K562 (cell line): Measurements from ENCODE around the gene MRPL54. TPM values are rescaled to one million over a fixed set of nuclear protein-coding genes. Genes with fewer than 3 reads are reported as not detected.

ENCODE experiments used
- ATAC-seq: fragments of 200-7000 bp; cut with Tn5 transposase; 3 replicates; pipeline ENCODE4 v1.9.1; 2020; ENCODE audit warnings: moderate library complexity
- BruUV-seq: library from RNA; stranded (reverse); fragments of 400-500 nt; replicated peaks from 2 replicates; lab custom pipeline; 2021; lab: Mats Ljungman, UMichigan
- CTCF ChIA-PET: fragments of 300-600 bp; formaldehyde crosslinking; extraction: SDS; loops from one replicate; lab custom pipeline; 2021; ENCODE audit warnings: low intra/inter-chr PET ratio; lab: Yijun Ruan, JAX
- POLR2A ChIA-PET: fragments of 300-600, 350-650 bp; sonication (Branson Sonifier 250); formaldehyde crosslinking; extraction: SDS; loops from one replicate; lab custom pipeline; 2021; ENCODE audit warnings: antibody characterized with exemption, inconsistent platforms; lab: Yijun Ruan, JAX
- DNase-seq, 4 experiments: peaks; one replicate each; pipeline versions ENCODE4 v3.0.0 to v3.0.0-alpha.2; 2011 to 2018; ENCODE audit warnings: low spot score in 3 of 4, mixed read lengths in 3 of 4; ENCODE audit errors: extremely low read depth in 1 of 4
- FAIRE-seq: peaks from 2 replicates; lab custom pipeline; 2011; peaks lifted over from hg19 to GRCh38; lab: Jason Lieb, UNC
- H2AFZ ChIP-seq: 2 replicates; pipeline ENCODE4 v1.6.0; 2011; ENCODE audit warnings: low read depth, low read length, control low read depth, inconsistent platforms
- H3K27ac ChIP-seq: fragments of 200-600 bp; 3 replicates; pipeline ENCODE4 v1.8.0; 2011; ENCODE audit warnings: low read depth, mild to moderate bottlenecking, control low read depth, inconsistent platforms, low read length, moderate library complexity, mixed read lengths; ENCODE audit errors: extremely low read depth
- H3K27me3 ChIP-seq, 2 experiments: fragments of 300-600 bp in 1 of 2; 2 replicates in 1 of 2; 3 replicates in 1 of 2; pipeline versions ENCODE4 v1.6.0 to v1.8.0; 2011; ENCODE audit warnings: inconsistent platforms in 2 of 2, low read length in 2 of 2, mild to moderate bottlenecking in 1 of 2, mixed read lengths in 1 of 2, moderate library complexity in 1 of 2; ENCODE audit not compliant: control insufficient read depth in 2 of 2, insufficient read depth in 2 of 2
- H3K36me3 ChIP-seq: fragments of 300-600 bp; 3 replicates; pipeline ENCODE4 v1.8.0; 2011; ENCODE audit warnings: mild to moderate bottlenecking, low read length, inconsistent platforms; ENCODE audit not compliant: control insufficient read depth, insufficient read depth
- H3K4me1 ChIP-seq, 2 experiments: fragments of 200-600 bp in 1 of 2; replicated peaks in 1 of 2; 2 replicates in 1 of 2; 3 replicates in 1 of 2; pipeline versions ENCODE4 v1.5.1 to v1.8.0; 2011; ENCODE audit warnings: inconsistent platforms in 2 of 2, low read length in 2 of 2, mild to moderate bottlenecking in 1 of 2, mixed read lengths in 1 of 2, moderate library complexity in 1 of 2; ENCODE audit not compliant: control insufficient read depth in 2 of 2, insufficient read depth in 2 of 2
- H3K4me2 ChIP-seq: 2 replicates; pipeline ENCODE4 v1.6.1; 2011; ENCODE audit warnings: low read length, control low read depth, inconsistent platforms, mixed read lengths; ENCODE audit not compliant: insufficient read depth
- H3K4me3 ChIP-seq: fragments of 200-600 bp; sonication (generic), shearing (Covaris generic); 2 replicates; pipeline ENCODE4 v1.5.1; 2016; ENCODE audit warnings: control low read depth, inconsistent platforms
- H3K79me2 ChIP-seq: fragments of 200-600 bp; 3 replicates; pipeline ENCODE4 v1.8.0; 2011; ENCODE audit warnings: low read length, inconsistent platforms; ENCODE audit not compliant: control insufficient read depth, insufficient read depth
- H3K9ac ChIP-seq, 2 experiments: 2 replicates each; pipeline versions ENCODE4 v1.6.0 to v1.6.1; 2011; ENCODE audit warnings: low read depth in 2 of 2, low read length in 2 of 2, control low read depth in 1 of 2, inconsistent platforms in 1 of 2, mild to moderate bottlenecking in 1 of 2, mixed read lengths in 1 of 2; ENCODE audit not compliant: insufficient read depth in 1 of 2
- H3K9me1 ChIP-seq: one replicate; pipeline ENCODE4 v1.6.0; 2011; ENCODE audit warnings: inconsistent platforms, mild to moderate bottlenecking, low read length, moderate library complexity; ENCODE audit not compliant: control insufficient read depth, insufficient read depth
- H3K9me3 ChIP-seq: replicated peaks from 2 replicates; pipeline ENCODE4 v1.5.1; 2011; ENCODE audit warnings: low read depth, low read length, inconsistent platforms; ENCODE audit not compliant: control insufficient read depth, insufficient read depth
- H4K20me1 ChIP-seq: replicated peaks from 2 replicates; pipeline ENCODE4 v1.6.1; 2011; ENCODE audit warnings: low read length, inconsistent platforms, mixed read lengths; ENCODE audit not compliant: control insufficient read depth, insufficient read depth
- CBFA2T3 ChIP-seq: fragments of 450-650 bp; IDR thresholded peaks from 2 replicates; pipeline ENCODE4 v1.6.1; 2017
- EGR1 ChIP-seq: fragments of 450-650 bp; conservative IDR thresholded peaks from 2 replicates; pipeline ENCODE4 v1.6.1; 2017; ENCODE audit warnings: mild to moderate bottlenecking
- HMG20A ChIP-seq: fragments of 450-650 bp; formaldehyde crosslinking; conservative IDR thresholded peaks from 2 replicates; pipeline ENCODE4 v1.4.0; 2020; ENCODE audit warnings: mild to moderate bottlenecking, mixed read lengths
- MAFG ChIP-seq: fragments of 450-650 bp; conservative IDR thresholded peaks from 2 replicates; pipeline ENCODE4 v1.6.1; 2016; ENCODE audit warnings: missing genetic modification characterization, missing compliant biosample characterization
- MEIS2 ChIP-seq: fragments of 450-650 bp; IDR thresholded peaks from 2 replicates; pipeline ENCODE4 v1.6.1; 2014; ENCODE audit warnings: mild to moderate bottlenecking; ENCODE audit not compliant: partially characterized antibody
- NFATC3 ChIP-seq: fragments of 450-650 bp; IDR thresholded peaks from 2 replicates; pipeline ENCODE4 v1.6.1; 2017; ENCODE audit warnings: mild to moderate bottlenecking
- NONO ChIP-seq, 2 experiments: fragments of 200-400 bp in 1 of 2; fragments of 450-650 bp in 1 of 2; formaldehyde crosslinking in 1 of 2; IDR thresholded peaks; 2 replicates each; pipeline ENCODE4 v1.6.1; 2017; ENCODE audit warnings: low read depth in 2 of 2, mild to moderate bottlenecking in 2 of 2, moderate library complexity in 2 of 2, low read length in 1 of 2
- NR3C1 ChIP-seq: sonication (generic); formaldehyde crosslinking; IDR thresholded peaks from 2 replicates; pipeline ENCODE4 v1.8.1; 2022; ENCODE audit warnings: missing genetic modification reagents
- OTX1 ChIP-seq: fragments of 450-650 bp; formaldehyde crosslinking; IDR thresholded peaks from 2 replicates; pipeline ENCODE4 v1.4.0; 2022; ENCODE audit warnings: mild to moderate bottlenecking
- SMARCA5 ChIP-seq: fragments of 450-650 bp; IDR thresholded peaks from 2 replicates; pipeline ENCODE4 v1.6.1; 2016
- STAT5B ChIP-seq: fragments of 250-450 bp; sonication (Bioruptor Pico); IDR thresholded peaks from 2 replicates; pipeline ENCODE4 v1.8.0; 2021; ENCODE audit warnings: mild to moderate bottlenecking, inconsistent platforms
- UBTF ChIP-seq, 2 experiments: IDR thresholded peaks; 2 replicates each; pipeline ENCODE4 v1.6.1; 2012; ENCODE audit warnings: improper control_type of control experiment in 2 of 2, low read depth in 2 of 2, low read length in 2 of 2, borderline replicate concordance in 1 of 2
- USF2 ChIP-seq: sonication (generic); formaldehyde crosslinking; IDR thresholded peaks from 2 replicates; pipeline ENCODE4 v1.5.0; 2020; ENCODE audit warnings: missing genetic modification reagents
- VEZF1 ChIP-seq: fragments of 200-800 bp; sonication (Bioruptor generic); IDR thresholded peaks from 2 replicates; pipeline ENCODE4 v1.6.1; 2017; ENCODE audit warnings: missing genetic modification characterization, missing compliant biosample characterization
- ZBTB7A ChIP-seq: IDR thresholded peaks from 2 replicates; pipeline ENCODE4 v1.6.1; 2011; ENCODE audit warnings: low read depth, mild to moderate bottlenecking, low read length, moderate library complexity, borderline replicate concordance; ENCODE audit not compliant: control insufficient read depth
- ZEB2 ChIP-seq: fragments of 450-650 bp; IDR thresholded peaks from 2 replicates; pipeline ENCODE4 v1.6.1; 2016
- ZNF253 ChIP-seq: fragments of 250-450 bp; sonication (Bioruptor Pico); conservative IDR thresholded peaks from 2 replicates; pipeline ENCODE4 v1.6.1; 2021; ENCODE audit warnings: mild to moderate bottlenecking
- ZNF740 ChIP-seq, 3 experiments: fragments of 200-800 bp in 1 of 3; sonication (Bioruptor generic) in 1 of 3; sonication (generic) in 1 of 3; formaldehyde crosslinking in 1 of 3; IDR thresholded peaks; 2 replicates each; pipeline versions ENCODE4 v1.6.1 to v1.8.0; 2016 to 2022; ENCODE audit warnings: mild to moderate bottlenecking in 2 of 3, missing compliant biosample characterization in 2 of 3, missing genetic modification characterization in 2 of 3, missing genetic modification reagents in 1 of 3
- WGBS: fragments of 100-300 bp; shearing (Covaris generic); methylation state at CpG from one replicate; pipeline ENCODE4 v1.1.6; 2016; ENCODE audit warnings: low coverage, mixed read lengths; ENCODE audit not compliant: insufficient coverage; ENCODE audit errors: missing lambda C conversion rate; 5-methylcytosine and 5-hydroxymethylcytosine counted together
- in situ Hi-C: fragments of 300-500 bp; cut with MboI; formaldehyde crosslinking; loops from 4 replicates; pipeline ENCODE4 v1.15.0; 2018; ENCODE audit warnings: inconsistent platforms, mixed read lengths
- intact Hi-C: fragments of 100-400 bp; cut with micrococcal nuclease; formaldehyde crosslinking; loops from 2 replicates; pipeline ENCODE4 v1.14.2; 2022
- polyA plus RNA-seq, 8 experiments: library from polyadenylated mRNA; depleted of rRNA in 4 of 8; stranded (reverse) in 5 of 8; unstranded in 3 of 8; fragments of >200 nt; fragmentation: Nextera tagmentation in 2 of 8; fragmentation: Illumina TruSeq in 1 of 8; extraction: Ambion mirVana in 2 of 8; extraction: Trizol in 1 of 8; gene quantifications; 2 replicates each; pipeline versions ENCODE4 v1.2.1 to v1.2.3, GENCODE V29; 2011 to 2014; ENCODE audit warnings: inconsistent platforms in 1 of 8, missing spikeins in 1 of 8
- total RNA-seq, 7 experiments: library from RNA; depleted of rRNA in 6 of 7; stranded (reverse); fragments of >200 nt in 6 of 7; fragmentation: Illumina TruSeq in 2 of 7; extraction: Trizol in 2 of 7; gene quantifications; 2 replicates each; pipeline versions ENCODE4 v1.2.1 to v1.2.3, GENCODE V29; 2011 to 2021; ENCODE audit warnings: low replicate concordance in 1 of 7

MRPL54 gene
- total and polyA plus RNA-seq, 9 of the 15 experiments (the other 6 are each of a cell fraction or from before 2014, with no cell fraction given), result 3.5 to 120 (median 56.9) TPM

- POLR2A ChIA-PET, result interaction anchor here (0.6 to 5.9 kb wide), 2 partner anchors 9 to 213 kb away, joined by 3 to 48 read pairs; partner anchors contain the start of genes APBA3, EEF2 and MRPL54
- H3K27me3 ChIP-seq, result no peaks in the 10 kb centered on the region
- H4K20me1 ChIP-seq, result no peaks in the 10 kb centered on the region
- H3K27ac ChIP-seq, result no peak within 1 kb of the TSS
- 11% methylated on average over 17 of the region's 23 CpGs for WGBS
- BruUV-seq, result no TSS peak
- no peak within 1 kb of the TSS for H3K4me3 ChIP-seq
- H3K4me2 ChIP-seq, result no peak within 1 kb of the TSS
- H3K9ac ChIP-seq, result peak within 1 kb of the TSS in 1 of 2 experiments; percentile 71; a peak in 1 of 4 replicates
- no peak for FAIRE-seq
- peak; percentile 41 to 71 (median 62) for DNase-seq
- peaks cover 0 to 58% of the 10 kb centered on the region in 2 experiments; a peak in 3 of 5 replicates for H3K4me1 ChIP-seq
- in situ Hi-C loops (no loop called here), intact Hi-C loops (no loop called here)
- no peaks in the 10 kb centered on the region for H3K9me3 ChIP-seq
- CTCF ChIA-PET, result no interaction called here
- H3K79me2 ChIP-seq, result no peaks in the 10 kb centered on the region
- ATAC-seq, result peak; percentile 68
- no peak within 1 kb of the TSS for H2AFZ ChIP-seq
- H3K9me1 ChIP-seq, result no peaks in the 10 kb centered on the region
- peaks cover 14% of the 10 kb centered on the region; the same call in 1 of the 3 replicates for H3K36me3 ChIP-seq
- TF ChIP-seq UBTF (IDR thresholded peaks at IDR 0.05; ENCODE audit: borderline replicate concordance in 1 of 2, low read depth in 2 of 2, low read length in 2 of 2) (no peak), OTX1 (CRISPR knock-in tag) (no peak), MAFG (tag) (no peak), ZEB2 (0 out of 2 replicates have a peak, but pooled peaks have one; percentile 18), CBFA2T3 (no peak), NR3C1 (no peak), NFATC3 (no peak), USF2 (CRISPR knock-in tag) (no peak), MEIS2 (peak; percentile 75), ZBTB7A (peak; percentile 51; the same call in 1 of the 2 replicates), HMG20A (no peak), VEZF1 (CRISPR knock-in tag) (peak; percentile 56), ZNF253 (CRISPR knock-in tag) (no peak), ZNF740 (CRISPR knock-in tag; IDR thresholded peaks at IDR 0.05) (peak; percentile 86), ZNF740 (tag; IDR thresholded peaks at IDR 0.05) (no peak), SMARCA5 (no peak), STAT5B (CRISPR knock-in tag) (no peak), NONO (IDR thresholded peaks at IDR 0.05; ENCODE audit: low read depth in 2 of 2, low read length in 1 of 2) (no peak), EGR1 (peak; percentile 36)
These were observed 9.5 kb downstream of the MRPL54 start, which contains the start of gene RAX2 for GRCh38 chr19:3771906-3772455. TSS of gene RAX2 (minus strand) at chr19:3772228. CDS start at chr19:3771742, 486 bp downstream.
